B cell (primary cell): ENCODE results near the gene VPS25. TPM values are rescaled to one million over a fixed set of nuclear protein-coding genes. Genes with fewer than 3 reads are reported as not detected.

ENCODE experiments used
- ATAC-seq: fragments of 200-7000 bp; cut with Tn5 transposase; one replicate; pipeline ENCODE4 v1.10.0; 2021; ENCODE audit warnings: low read depth, mild to moderate bottlenecking, moderate number of reproducible peaks, moderate library complexity
- CTCF ChIA-PET: fragments of 350-600 bp; sonication (Branson Sonifier 250); formaldehyde crosslinking; loops from one replicate; lab custom pipeline; 2021; ENCODE audit warnings: antibody characterized with exemption, inconsistent platforms; lab: Charles Lee
- POLR2A ChIA-PET: fragments of 350-600 bp; sonication (Branson Sonifier 250); formaldehyde crosslinking; loops from one replicate; lab custom pipeline; 2021; ENCODE audit warnings: antibody characterized with exemption; lab: Charles Lee
- DNase-seq: peaks from one replicate; pipeline ENCODE4 v3.0.0; 2013
- H2AFZ ChIP-seq: 2 replicates; pipeline ENCODE4 v1.6.1; 2012; ENCODE audit warnings: mild to moderate bottlenecking, low read depth, low read length; ENCODE audit not compliant: insufficient read depth, poor library complexity, severe bottlenecking
- H3K27ac ChIP-seq, 2 donors: 1 replicate in 1 of 2; 2 replicates in 1 of 2; pipeline ENCODE4 v1.5.1; 2012 to 2013; ENCODE audit warnings: low read length in 2 of 2, mild to moderate bottlenecking in 2 of 2, moderate library complexity in 1 of 2
- H3K27me3 ChIP-seq, 4 experiments: fragments of 200-600 bp in 1 of 4; sonication (generic) in 1 of 4; replicated peaks in 1 of 4; 1 replicate in 2 of 4; 2 replicates in 2 of 4; pipeline versions ENCODE4 v1.6.1 to v1.7.0; 2013 to 2016; ENCODE audit warnings: low read length in 3 of 4, mild to moderate bottlenecking in 2 of 4, mixed read lengths in 1 of 4, moderate library complexity in 1 of 4; ENCODE audit not compliant: insufficient read depth in 4 of 4, control insufficient read depth in 3 of 4; ENCODE audit errors: control extremely low read depth in 1 of 4
- H3K36me3 ChIP-seq, 2 experiments: replicated peaks in 1 of 2; 1 replicate in 1 of 2; 2 replicates in 1 of 2; pipeline versions ENCODE4 v1.6.1 to v1.7.1; 2013; ENCODE audit warnings: low read length in 1 of 2; ENCODE audit not compliant: insufficient read depth in 2 of 2, control insufficient read depth in 1 of 2; ENCODE audit errors: control extremely low read depth in 1 of 2, extremely low read depth in 1 of 2
- H3K4me1 ChIP-seq, 2 donors: fragments of 200-600 bp in 1 of 2; sonication (generic) in 1 of 2; 1 replicate in 1 of 2; 2 replicates in 1 of 2; pipeline versions ENCODE4 v1.5.1 to v1.6.1; 2013 to 2017; ENCODE audit warnings: low read length in 2 of 2; ENCODE audit not compliant: control insufficient read depth in 2 of 2, insufficient read depth in 2 of 2
- H3K4me2 ChIP-seq: replicated peaks from 2 replicates; pipeline ENCODE3; 2012; ENCODE audit warnings: mild to moderate bottlenecking, low read depth, low read length; ENCODE audit not compliant: poor library complexity, severe bottlenecking
- H3K4me3 ChIP-seq, 5 experiments: fragments of 200-600 bp in 1 of 5; sonication (generic) in 1 of 5; 1 replicate in 3 of 5; 2 replicates in 2 of 5; pipeline versions ENCODE4 v1.5.1 to v1.7.0; 2011 to 2016; ENCODE audit warnings: low read length in 4 of 5, mild to moderate bottlenecking in 4 of 5, low read depth in 2 of 5, control low read depth in 1 of 5, moderate library complexity in 1 of 5; ENCODE audit not compliant: insufficient read depth in 1 of 5; ENCODE audit errors: control extremely low read depth in 1 of 5, extremely low read depth in 1 of 5
- H3K79me2 ChIP-seq: fragments of 200-600 bp; sonication (generic); one replicate; pipeline ENCODE4 v1.6.0; 2016; ENCODE audit warnings: low read length; ENCODE audit not compliant: control insufficient read depth, insufficient read depth
- H3K9ac ChIP-seq: fragments of 200-600 bp; sonication (generic); 2 replicates; pipeline ENCODE4 v1.6.1; 2017; ENCODE audit warnings: mild to moderate bottlenecking, low read length, moderate library complexity
- H3K9me3 ChIP-seq, 3 donors: one replicate each; pipeline versions ENCODE4 v1.6.1 to v1.7.1; 2013; ENCODE audit warnings: low read length in 2 of 3; ENCODE audit not compliant: control insufficient read depth in 2 of 3, insufficient read depth in 1 of 3; ENCODE audit errors: control extremely low read depth in 1 of 3
- H4K20me1 ChIP-seq: 2 replicates; pipeline ENCODE4 v1.6.0; 2012; ENCODE audit warnings: mild to moderate bottlenecking, low read length; ENCODE audit not compliant: insufficient read depth, control insufficient read depth, poor library complexity, severe bottlenecking
- H3K27ac Mint-ChIP-seq: one replicate; pipeline ENCODE4 v1.8.0; 2021; ENCODE audit warnings: mixed read lengths
- H3K27me3 Mint-ChIP-seq: one replicate; pipeline ENCODE4 v1.8.0; 2021; ENCODE audit warnings: mixed read lengths
- H3K4me1 Mint-ChIP-seq: one replicate; pipeline ENCODE4 v1.8.0; 2021; ENCODE audit warnings: mixed read lengths
- H3K4me3 Mint-ChIP-seq: one replicate; pipeline ENCODE4 v1.8.0; 2021; ENCODE audit warnings: mixed read lengths
- H3K9me3 Mint-ChIP-seq: one replicate; pipeline ENCODE4 v1.8.0; 2022; ENCODE audit warnings: mixed read lengths; ENCODE audit not compliant: insufficient read depth
- EZH2 ChIP-seq: IDR thresholded peaks from 2 replicates; pipeline ENCODE4 v1.6.1; 2012; ENCODE audit warnings: borderline replicate concordance, low read depth, mild to moderate bottlenecking, moderate library complexity, low read length; ENCODE audit not compliant: insufficient read depth, poor library complexity, severe bottlenecking
- WGBS: methylation state at CpG from one replicate; pipeline ENCODE4 v1.1.5; 2013; ENCODE audit warnings: missing lambda C conversion rate; ENCODE audit not compliant: insufficient coverage; 5-methylcytosine and 5-hydroxymethylcytosine counted together
- intact Hi-C: fragments of 100-400 bp; cut with micrococcal nuclease; formaldehyde crosslinking; loops from one replicate; pipeline ENCODE4 v1.10.0; 2022
- polyA plus RNA-seq: library from polyadenylated mRNA; depleted of rRNA; stranded (reverse); fragments of >200 nt; gene quantifications from 2 replicates; pipeline ENCODE4 v1.2.3, GENCODE V29; 2012
- small RNA-seq: library from RNA; depleted of rRNA; stranded (forward); fragments of <200 nt; gene quantifications from one replicate; pipeline ENCODE3, GENCODE V24; 2012; ENCODE audit warnings: low replicate concordance, low read depth; ENCODE audit not compliant: insufficient read length
- total RNA-seq, 2 donors: library from RNA; stranded (reverse); fragments of 120-200 nt in 1 of 2; gene quantifications; 1 replicate in 1 of 2; 2 replicates in 1 of 2; pipeline versions ENCODE4 v1.2.3 to v1.2.4, GENCODE V29; 2013 to 2022
- TF ChIP-seq, protein P1 (sequence below): fragments of 200-600 bp; IDR thresholded peaks from one replicate; pipeline ENCODE4 v1.8.0; 2022; ENCODE audit warnings: antibody characterized with exemption, mild to moderate bottlenecking

Gene VPS25
- total and polyA plus RNA-seq, 2 donors (not counting 1 experiment from before 2014, with no cell fraction given), result 38.7 to 40.5 TPM

DNA sequence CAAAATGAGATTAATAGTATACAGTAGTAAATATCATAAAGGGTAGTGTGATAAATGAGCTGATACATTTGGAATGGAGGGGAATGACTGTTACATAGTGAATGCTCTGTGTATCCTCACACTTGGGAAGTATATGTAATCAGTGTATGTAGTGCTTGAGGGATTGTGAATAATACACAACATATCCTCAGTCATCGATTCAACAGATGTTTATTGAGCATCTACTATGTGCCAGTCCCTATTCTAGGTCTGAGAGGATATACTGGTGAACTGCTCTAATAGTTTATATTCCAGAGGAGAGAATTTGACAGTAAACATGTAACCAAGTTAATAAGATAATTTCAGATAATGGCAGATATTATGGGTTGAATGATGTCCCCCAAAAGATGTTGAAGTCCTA, 54.2 kb downstream of the VPS25 start:
- no CpG with 5 or more reads among the region's 1 CpG for WGBS
- Mint-ChIP-seq H3K27ac (no peak overlapping the region), H3K4me3 (no peak overlapping the region), H3K4me1 (peaks cover 21% of the 10 kb centered on the region), H3K27me3 (no peaks in the 10 kb centered on the region), H3K9me3 (no peaks in the 10 kb centered on the region)
- Histone ChIP-seq H3K27ac (no peak overlapping the region), H3K4me2 (no peak overlapping the region), H2AFZ (no peak overlapping the region), H3K4me3 (no peak overlapping the region), H3K27me3 (no peaks in the 10 kb centered on the region), H3K4me1 (peaks cover 10 to 22% of the 10 kb centered on the region in 2 donors), H3K9me3 (no peaks in the 10 kb centered on the region), H4K20me1 (no peaks in the 10 kb centered on the region), H3K36me3 (no peaks in the 10 kb centered on the region), H3K9ac (no peak overlapping the region), H3K79me2 (peaks cover 25% of the 10 kb centered on the region)
- ATAC-seq (no peak), DNase-seq (no peak)
- intact Hi-C loops, result no loop called here
- TF ChIP-seq EZH2, result no peak
- TF ChIP-seq, protein P1, sequence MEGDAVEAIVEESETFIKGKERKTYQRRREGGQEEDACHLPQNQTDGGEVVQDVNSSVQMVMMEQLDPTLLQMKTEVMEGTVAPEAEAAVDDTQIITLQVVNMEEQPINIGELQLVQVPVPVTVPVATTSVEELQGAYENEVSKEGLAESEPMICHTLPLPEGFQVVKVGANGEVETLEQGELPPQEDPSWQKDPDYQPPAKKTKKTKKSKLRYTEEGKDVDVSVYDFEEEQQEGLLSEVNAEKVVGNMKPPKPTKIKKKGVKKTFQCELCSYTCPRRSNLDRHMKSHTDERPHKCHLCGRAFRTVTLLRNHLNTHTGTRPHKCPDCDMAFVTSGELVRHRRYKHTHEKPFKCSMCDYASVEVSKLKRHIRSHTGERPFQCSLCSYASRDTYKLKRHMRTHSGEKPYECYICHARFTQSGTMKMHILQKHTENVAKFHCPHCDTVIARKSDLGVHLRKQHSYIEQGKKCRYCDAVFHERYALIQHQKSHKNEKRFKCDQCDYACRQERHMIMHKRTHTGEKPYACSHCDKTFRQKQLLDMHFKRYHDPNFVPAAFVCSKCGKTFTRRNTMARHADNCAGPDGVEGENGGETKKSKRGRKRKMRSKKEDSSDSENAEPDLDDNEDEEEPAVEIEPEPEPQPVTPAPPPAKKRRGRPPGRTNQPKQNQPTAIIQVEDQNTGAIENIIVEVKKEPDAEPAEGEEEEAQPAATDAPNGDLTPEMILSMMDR, result no peak
- POLR2A ChIA-PET, result interaction anchor here (0.5 kb wide), 1 partner anchor 158 kb away, joined by 4 read pairs; no protein-coding TSS in a partner anchor
- CTCF ChIA-PET, result interaction anchor here (0.9 kb wide), 1 partner anchor 9 kb away, joined by 3 read pairs; no protein-coding TSS in a partner anchor

Small RNA genes within 50 kb of the gene (small RNA-seq; reads per million reads assigned to genes)
- gene HMGN2P15 (not detected), gene MIR6781 (not detected)

Other genes starting within 250 kb of the VPS25 start
- 44.8 and 47.1 TPM in 2 replicates for gene NAGLU, start 237.2 kb upstream of the VPS25 start, total RNA-seq
- 43.4 and 52.4 TPM in 2 replicates for gene NAGLU, start 237.2 kb upstream of the VPS25 start, polyA plus RNA-seq
- gene HSD17B1, start 220.5 kb upstream of the VPS25 start, total RNA-seq, result 2.0 and 3.3 TPM in 2 replicates
- gene HSD17B1, start 220.5 kb upstream of the VPS25 start, polyA plus RNA-seq, result 1.3 and 1.5 TPM in 2 replicates
- gene COASY, start 211.3 kb upstream of the VPS25 start, total RNA-seq, result 76.6 and 82.4 TPM in 2 replicates
- 55.9 and 82.3 TPM in 2 replicates for gene COASY, start 211.3 kb upstream of the VPS25 start, polyA plus RNA-seq
- gene MLX, start 206.3 kb upstream of the VPS25 start, total RNA-seq, result 66.6 and 71.5 TPM in 2 replicates
- 57.3 and 62.4 TPM in 2 replicates for gene MLX, start 206.3 kb upstream of the VPS25 start, polyA plus RNA-seq
- gene PSMC3IP, start 195.7 kb upstream of the VPS25 start, total RNA-seq, result 7.9 and 10.4 TPM in 2 replicates
- gene PSMC3IP, start 195.7 kb upstream of the VPS25 start, polyA plus RNA-seq, result 2.8 and 3.2 TPM in 2 replicates
- 103 and 108 TPM in 2 replicates for gene RETREG3, start 164.1 kb upstream of the VPS25 start, total RNA-seq
- gene RETREG3, start 164.1 kb upstream of the VPS25 start, polyA plus RNA-seq, result 43.1 and 44.1 TPM in 2 replicates
- gene TUBG1, start 163.8 kb upstream of the VPS25 start, total RNA-seq, result 15.7 and 17.2 TPM in 2 replicates
- 12.3 and 19.5 TPM in 2 replicates for gene TUBG1, start 163.8 kb upstream of the VPS25 start, polyA plus RNA-seq
- 18.3 and 19.0 TPM in 2 replicates for gene TUBG2, start 114.2 kb upstream of the VPS25 start, total RNA-seq
- 11.9 and 16.7 TPM in 2 replicates for gene TUBG2, start 114.2 kb upstream of the VPS25 start, polyA plus RNA-seq
- 0.44 and 0.97 TPM in 2 replicates for gene PLEKHH3, start 96.5 kb upstream of the VPS25 start, total RNA-seq
- gene PLEKHH3, start 96.5 kb upstream of the VPS25 start, polyA plus RNA-seq, result 0.67 and 1.4 TPM in 2 replicates
- gene CCR10, start 91.6 kb upstream of the VPS25 start, total RNA-seq, result 0.49 and 0.80 TPM in 2 replicates
- 1.8 and 2.7 TPM in 2 replicates for gene CCR10, start 91.6 kb upstream of the VPS25 start, polyA plus RNA-seq
- gene CNTNAP1, start 90.9 kb upstream of the VPS25 start, total RNA-seq, result 4.7 and 6.7 TPM in 2 replicates
- 3.5 and 4.9 TPM in 2 replicates for gene CNTNAP1, start 90.9 kb upstream of the VPS25 start, polyA plus RNA-seq
- gene EZH1, start 28.4 kb upstream of the VPS25 start, total RNA-seq, result 169 and 180 TPM in 2 replicates
- 115 and 195 TPM in 2 replicates for gene EZH1, start 28.4 kb upstream of the VPS25 start, polyA plus RNA-seq
- not detected in 2 replicates for gene RAMP2, start 12.2 kb upstream of the VPS25 start, total RNA-seq
- not detected in 2 replicates for gene RAMP2, start 12.2 kb upstream of the VPS25 start, polyA plus RNA-seq
- 0.12 and 0.44 TPM in 2 replicates for gene WNK4, start 7.2 kb downstream of the VPS25 start, total RNA-seq
- gene WNK4, start 7.2 kb downstream of the VPS25 start, polyA plus RNA-seq, result 0.03 and 0.06 TPM in 2 replicates
- gene COA3, start 25.3 kb downstream of the VPS25 start, total RNA-seq, result 31.9 and 32.1 TPM in 2 replicates
- gene COA3, start 25.3 kb downstream of the VPS25 start, polyA plus RNA-seq, result 7.5 and 18.5 TPM in 2 replicates
- gene CNTD1, start 25.4 kb downstream of the VPS25 start, total RNA-seq, result not detected in 2 replicates
- gene CNTD1, start 25.4 kb downstream of the VPS25 start, polyA plus RNA-seq, result not detected in 2 replicates
- 111 and 126 TPM in 2 replicates for gene BECN1, start 50.8 kb downstream of the VPS25 start, total RNA-seq
- gene BECN1, start 50.8 kb downstream of the VPS25 start, polyA plus RNA-seq, result 61.3 and 71.2 TPM in 2 replicates
- gene PSME3, start 59.9 kb downstream of the VPS25 start, total RNA-seq, result 70.3 and 76.2 TPM in 2 replicates
- 43.4 and 55.1 TPM in 2 replicates for gene PSME3, start 59.9 kb downstream of the VPS25 start, polyA plus RNA-seq
- gene AOC2, start 71.1 kb downstream of the VPS25 start, total RNA-seq, result 3.8 and 4.1 TPM in 2 replicates
- gene AOC2, start 71.1 kb downstream of the VPS25 start, polyA plus RNA-seq, result 1.9 and 2.6 TPM in 2 replicates
- gene AOC3, start 77.8 kb downstream of the VPS25 start, total RNA-seq, result 0.75 and 1.2 TPM in 2 replicates
- gene AOC3, start 77.8 kb downstream of the VPS25 start, polyA plus RNA-seq, result 1.5 and 2.7 TPM in 2 replicates
- not detected in 2 replicates for gene G6PC1, start 127.3 kb downstream of the VPS25 start, total RNA-seq
- gene G6PC1, start 127.3 kb downstream of the VPS25 start, polyA plus RNA-seq, result not detected in 2 replicates
- 56.5 and 67.4 TPM in 2 replicates for gene AARSD1, start 191.0 kb downstream of the VPS25 start, total RNA-seq
- 60.0 and 66.9 TPM in 2 replicates for gene AARSD1, start 191.0 kb downstream of the VPS25 start, polyA plus RNA-seq
- gene PTGES3L, start 206.6 kb downstream of the VPS25 start, total RNA-seq, result 0.94 and 1.1 TPM in 2 replicates
- gene PTGES3L, start 206.6 kb downstream of the VPS25 start, polyA plus RNA-seq, result 0.59 and 1.0 TPM in 2 replicates
- 43.7 and 45.6 TPM in 2 replicates for gene RUNDC1, start 207.1 kb downstream of the VPS25 start, total RNA-seq
- gene RUNDC1, start 207.1 kb downstream of the VPS25 start, polyA plus RNA-seq, result 12.8 and 14.6 TPM in 2 replicates
- 925 and 1,087 TPM in 2 replicates for gene RPL27, start 225.0 kb downstream of the VPS25 start, total RNA-seq
- gene RPL27, start 225.0 kb downstream of the VPS25 start, polyA plus RNA-seq, result 2,804 and 3,493 TPM in 2 replicates
- 34.7 and 37.2 TPM in 2 replicates for gene IFI35, start 233.3 kb downstream of the VPS25 start, total RNA-seq
- gene IFI35, start 233.3 kb downstream of the VPS25 start, polyA plus RNA-seq, result 42.2 and 42.6 TPM in 2 replicates
- 84.1 and 90.7 TPM in 2 replicates for gene VAT1, start 248.9 kb downstream of the VPS25 start, total RNA-seq
- gene VAT1, start 248.9 kb downstream of the VPS25 start, polyA plus RNA-seq, result 16.7 and 20.4 TPM in 2 replicates